IPS-NIHi11 (cell line): ENCODE measurements around the gene CHID1.
A peak's percentile ranks its signal among the peaks of the same experiment; 100 is the strongest.

Source experiments
- DNase-seq: peaks from one replicate; pipeline ENCODE4 v3.0.0; 2012; ENCODE audit warnings: mixed read lengths, low spot score

CHID1 gene

DNA sequence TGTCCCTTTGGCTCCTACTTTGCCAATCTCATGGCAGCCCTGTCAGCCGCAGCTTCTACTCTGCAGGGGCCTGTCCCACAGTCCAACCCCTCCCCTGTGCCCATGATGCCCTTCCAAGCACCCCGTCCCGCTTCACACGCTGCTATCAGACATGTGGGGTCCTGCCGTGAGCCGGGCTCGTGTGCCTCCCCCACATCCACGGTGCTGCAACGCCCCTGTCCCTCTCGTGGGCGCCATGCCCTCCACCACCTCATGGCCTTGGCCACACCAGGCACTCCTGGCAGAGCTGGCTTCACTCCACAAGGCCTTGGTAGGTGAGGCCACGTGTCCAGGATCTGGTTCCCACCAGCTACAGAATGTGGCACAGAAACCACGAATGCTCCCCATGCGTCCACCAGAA, 23.0 kb downstream of the CHID1 start:
- no peak for DNase-seq

DNA sequence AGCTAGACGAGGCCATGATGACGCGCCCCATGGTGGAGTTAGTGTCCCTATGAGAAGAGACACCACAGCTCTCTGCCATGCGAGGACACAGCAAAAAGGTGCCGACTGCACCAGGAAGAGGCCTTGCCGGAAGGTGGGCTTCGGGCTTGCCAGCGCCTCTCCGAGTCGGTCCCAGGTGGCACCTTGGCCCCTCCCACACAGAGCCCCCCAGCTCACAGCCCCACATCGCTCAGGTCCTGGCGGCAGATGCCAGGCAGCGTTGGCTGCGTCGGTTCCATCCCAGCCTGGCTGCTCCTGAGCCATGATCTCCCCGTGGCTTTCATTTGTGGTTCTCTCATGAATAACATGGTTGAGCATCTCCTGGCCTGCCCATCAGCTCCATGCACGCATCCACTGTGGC, 24.0 kb downstream of the CHID1 start:
- no peak for DNase-seq

DNA sequence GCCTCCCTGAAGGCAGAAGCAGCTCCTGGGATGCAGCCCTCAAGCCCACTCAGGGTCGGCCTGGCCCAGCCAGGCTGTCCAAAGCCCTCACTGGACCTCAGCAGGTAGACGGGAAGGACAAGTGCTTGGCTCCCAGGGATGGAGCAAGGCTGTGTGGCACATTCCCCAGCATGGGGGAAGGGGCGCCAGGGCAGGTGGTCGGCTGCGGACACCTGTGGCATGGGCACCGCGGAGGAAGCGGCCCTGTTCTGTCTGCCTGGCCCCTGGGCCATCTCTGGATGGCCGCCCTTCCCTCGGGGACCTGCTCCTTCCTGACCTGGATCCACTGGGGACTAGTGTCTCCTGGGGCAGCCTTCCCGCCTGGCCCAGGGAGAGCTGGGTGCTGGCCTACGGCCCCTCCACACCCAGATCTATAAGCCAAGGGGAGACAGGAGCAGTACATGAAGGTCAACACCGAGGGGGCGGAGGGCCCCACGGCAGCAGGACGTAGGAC, 26.0 kb downstream of the CHID1 start:
- no peak for DNase-seq

DNA sequence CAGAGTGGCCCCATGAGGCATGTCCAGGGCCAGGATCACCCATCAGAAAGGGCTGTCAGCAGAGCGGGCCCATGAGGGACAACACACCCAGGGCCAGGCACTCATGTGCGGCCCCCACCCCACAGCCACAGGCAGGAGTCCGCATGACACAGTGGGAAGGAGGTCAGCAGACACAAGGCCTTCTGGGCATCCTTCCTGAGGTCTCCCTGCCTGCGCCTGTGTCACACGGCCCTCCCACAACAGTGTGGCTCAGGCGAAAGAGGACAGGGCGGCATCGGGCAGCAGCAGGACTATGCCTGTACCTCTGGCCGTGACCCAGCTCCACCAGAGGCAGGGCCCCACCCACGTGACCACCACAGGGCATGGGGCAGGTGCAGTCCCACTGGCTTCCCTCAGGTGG, 27.1 kb downstream of the CHID1 start:
- DNase-seq, result no peak

DNA sequence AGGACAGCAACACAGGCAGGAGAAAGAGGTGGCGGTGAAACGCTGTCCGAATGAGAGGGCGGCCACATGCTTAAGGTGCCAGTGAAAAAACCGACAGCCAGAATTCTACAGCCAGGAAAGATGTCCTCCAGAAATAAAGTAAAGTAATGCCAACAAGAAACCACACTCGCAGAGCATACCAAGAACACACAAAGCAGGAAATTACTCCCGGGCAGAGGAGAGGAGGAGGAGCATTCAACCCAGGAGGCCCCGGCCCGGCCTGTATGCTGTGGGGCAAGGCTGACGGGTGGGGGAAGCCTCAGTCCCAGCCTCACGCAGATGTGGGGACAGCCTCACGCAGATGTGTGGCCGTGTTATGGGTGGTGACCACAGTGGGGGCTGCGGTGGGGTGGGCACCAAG, 28.0 kb downstream of the CHID1 start:
- no peak for DNase-seq

DNA sequence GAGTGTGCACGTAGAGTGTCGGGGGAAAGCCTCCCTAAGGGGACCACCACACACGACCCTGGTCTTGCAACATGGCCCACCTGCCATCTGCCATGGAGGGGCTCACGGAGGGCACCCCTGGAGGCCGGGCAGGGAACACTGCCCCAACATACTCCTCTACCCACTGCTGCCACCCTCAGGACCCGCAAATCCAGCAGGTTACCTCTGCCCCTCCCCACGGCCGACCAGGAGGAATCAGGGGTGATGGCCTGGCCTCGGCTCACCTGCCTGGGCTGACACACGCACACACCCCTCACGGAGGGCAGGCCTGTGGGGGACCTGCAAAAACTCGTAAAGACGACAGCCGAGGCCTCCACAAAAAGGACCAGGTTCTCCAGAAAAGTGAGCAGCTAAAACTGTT, 30.2 kb downstream of the CHID1 start:
- DNase-seq, result no peak

DNA sequence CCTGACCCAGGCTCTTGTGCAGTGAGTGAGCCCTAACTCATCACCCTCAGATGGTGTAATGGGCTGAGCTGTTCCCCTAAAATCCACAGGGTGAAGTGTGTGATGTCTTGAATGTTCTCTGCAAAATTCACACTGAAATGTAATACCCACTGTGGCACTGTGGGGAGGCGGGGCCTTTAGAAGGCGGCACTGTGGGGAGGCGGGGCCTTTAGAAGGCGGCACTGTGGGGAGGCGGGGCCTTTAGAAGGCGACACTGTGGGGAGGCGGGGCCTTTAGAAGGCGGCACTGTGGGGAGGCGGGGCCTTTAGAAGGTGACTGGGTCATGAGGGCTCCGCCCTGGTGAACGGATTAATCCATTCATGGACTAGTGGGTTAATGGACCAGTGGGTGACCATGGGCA, 33.0 kb downstream of the CHID1 start:
- DNase-seq, result peak; percentile 68

DNA sequence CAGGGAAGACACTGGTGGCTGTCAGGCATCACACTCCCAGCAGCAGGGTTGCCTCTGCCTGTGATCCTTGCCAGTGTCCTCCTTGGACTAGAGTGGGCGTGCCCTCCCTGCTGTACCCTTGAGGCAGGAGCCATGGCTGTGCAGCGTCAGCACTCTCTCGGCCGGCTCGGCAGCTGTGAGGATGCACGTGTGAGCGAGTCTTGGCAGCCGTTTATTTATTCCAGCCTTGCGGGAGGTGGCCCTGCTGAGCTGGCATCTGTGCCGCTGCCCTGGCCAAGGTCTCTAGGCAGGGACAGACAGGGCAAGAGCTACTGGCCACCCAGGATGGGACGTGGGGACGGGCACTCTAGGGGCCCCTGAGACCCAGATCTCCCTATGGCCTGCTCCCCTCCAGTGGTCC, 34.1 kb downstream of the CHID1 start:
- no peak for DNase-seq

DNA sequence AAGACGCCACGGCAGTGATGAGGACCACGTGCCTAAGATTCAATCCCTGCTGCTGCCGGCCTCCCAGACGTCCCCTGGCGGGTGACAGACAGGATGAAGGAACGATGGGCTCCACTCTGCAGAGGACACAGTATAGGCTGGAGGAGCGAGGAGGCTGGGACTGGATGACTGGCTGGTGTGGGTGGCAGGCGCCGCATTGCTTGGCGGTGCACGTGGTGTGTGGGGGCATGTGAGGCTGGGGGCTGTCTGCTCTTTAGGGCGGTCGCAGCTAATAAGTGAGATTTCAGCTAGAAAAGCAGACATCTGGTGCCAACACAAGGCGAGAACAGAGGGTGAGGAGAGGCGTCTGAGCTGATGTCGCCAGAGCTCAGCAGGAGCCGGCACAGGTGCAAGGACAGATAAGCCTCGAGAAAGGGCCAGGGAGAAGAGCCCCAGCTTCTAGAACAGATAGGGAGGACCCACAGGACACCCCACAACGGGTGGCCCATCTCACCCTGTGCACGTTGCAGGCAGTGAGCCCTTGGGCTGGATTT, 34.8 kb downstream of the CHID1 start:
- no peak for DNase-seq

DNA sequence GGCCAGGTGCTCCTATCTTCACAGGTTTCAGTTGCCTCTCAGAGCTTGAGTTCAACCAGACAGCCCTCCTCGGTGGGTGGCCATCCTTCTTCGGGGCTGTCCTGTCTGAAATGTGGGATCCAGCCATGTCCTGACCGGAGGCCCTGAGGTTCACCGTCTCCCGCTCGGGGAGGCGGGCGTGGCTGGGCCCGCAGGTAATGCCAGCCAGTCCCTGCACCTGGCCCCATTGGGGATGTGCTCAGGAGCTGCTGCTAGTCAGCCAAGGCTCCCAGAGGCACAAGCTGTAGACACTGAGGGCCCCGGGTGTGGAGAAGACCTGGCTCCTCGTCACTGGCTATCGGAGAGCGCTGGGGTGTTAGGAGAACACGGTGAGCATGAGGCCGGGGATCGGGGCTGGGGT, 35.4 kb downstream of the CHID1 start:
- DNase-seq, result no peak

DNA sequence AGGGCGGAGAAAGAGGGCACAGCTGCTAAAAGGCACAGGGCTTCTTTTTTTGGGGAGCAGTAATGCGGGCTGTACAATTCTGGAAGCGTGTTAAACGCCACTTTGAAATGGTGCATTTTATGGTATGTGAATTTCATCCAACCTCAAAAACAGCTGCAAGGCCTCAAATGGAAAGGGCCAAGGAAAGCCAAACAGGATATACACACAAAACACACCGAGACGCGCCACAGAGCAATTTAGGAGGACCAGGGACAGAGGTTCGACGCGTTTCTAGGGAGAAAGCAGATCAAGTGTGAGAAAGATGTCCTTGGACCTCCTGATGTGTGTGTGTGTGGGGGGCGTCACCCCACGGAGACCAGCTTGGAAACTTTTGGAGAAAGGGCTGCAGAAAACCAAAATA, 36.9 kb downstream of the CHID1 start:
- DNase-seq, result no peak

DNA sequence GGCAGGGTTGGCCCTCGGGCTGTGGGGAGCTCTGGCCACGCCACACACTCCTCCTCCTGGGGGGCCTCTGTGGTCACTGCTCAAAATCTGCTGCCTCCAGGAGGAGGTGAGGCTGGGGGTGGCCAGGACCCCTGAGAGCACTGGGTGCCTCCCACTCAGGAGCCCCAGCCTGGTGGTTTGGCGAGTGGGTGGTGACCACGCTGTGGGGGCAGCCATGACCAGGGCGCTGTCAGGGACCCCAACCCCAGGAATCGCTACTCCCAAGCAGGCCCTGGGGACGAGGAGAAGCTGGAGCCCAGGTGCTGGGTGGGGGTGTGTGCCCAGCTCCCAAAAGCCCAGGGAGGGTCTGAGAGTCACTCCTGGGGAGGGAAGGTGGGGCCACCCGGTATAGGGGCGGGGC, 37.8 kb downstream of the CHID1 start:
- no peak for DNase-seq

DNA sequence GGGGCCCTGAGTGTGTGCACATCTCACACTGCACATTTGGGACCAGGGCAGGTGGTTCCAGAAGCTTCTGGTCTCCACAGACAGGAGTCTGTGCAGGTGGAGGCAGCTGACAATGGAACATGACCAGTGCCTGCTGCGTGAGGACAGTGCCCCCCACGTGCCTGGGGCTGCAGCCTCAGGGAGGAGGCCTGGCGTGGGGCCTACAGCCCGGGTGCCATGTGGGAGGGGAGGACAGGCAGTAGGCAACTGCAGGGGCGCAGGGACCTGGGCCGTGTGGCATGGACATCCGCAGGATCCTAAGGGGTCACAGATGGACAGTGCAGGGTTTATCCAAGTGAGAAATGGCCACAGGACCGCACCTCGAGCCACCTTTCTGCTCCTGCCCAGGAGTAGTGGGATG, 39.1 kb downstream of the CHID1 start:
- DNase-seq, result no peak

DNA sequence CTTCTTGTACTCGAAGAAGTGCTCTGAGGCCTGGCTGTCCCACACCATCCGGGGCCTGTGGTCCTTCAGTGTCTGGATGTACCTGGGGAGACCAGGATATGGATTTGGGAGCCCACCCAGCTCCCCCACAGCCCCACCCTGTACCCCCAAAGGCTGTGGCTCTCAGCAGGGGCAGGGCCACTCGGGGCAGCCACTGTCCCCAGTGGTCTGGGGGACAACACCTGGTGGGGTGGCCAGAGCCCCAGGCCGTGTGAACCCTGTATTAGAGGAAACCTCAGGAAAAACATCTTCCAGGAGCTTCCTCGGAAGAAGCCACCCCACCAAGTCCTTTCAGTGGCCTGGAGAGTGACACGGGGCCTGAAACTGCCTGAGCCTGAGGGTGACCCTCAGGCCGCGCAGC, 40.2 kb downstream of the CHID1 start:
- DNase-seq, result no peak

DNA sequence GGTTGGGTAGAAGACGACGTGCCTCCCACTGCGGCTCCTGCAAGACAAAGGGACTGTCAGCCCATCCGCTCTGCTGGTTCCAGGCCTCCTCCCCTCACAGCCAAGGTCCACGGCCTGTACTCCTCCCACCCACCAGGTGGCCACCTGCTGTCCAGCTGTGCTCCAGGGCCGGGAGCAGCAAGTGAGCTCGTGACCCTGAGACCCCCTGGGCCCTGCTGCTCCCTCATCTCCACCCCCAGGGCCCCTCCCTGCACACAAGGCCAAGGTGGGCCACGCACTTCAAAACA, 40.5 kb downstream of the CHID1 start:
- peak; percentile 78 for DNase-seq

DNA sequence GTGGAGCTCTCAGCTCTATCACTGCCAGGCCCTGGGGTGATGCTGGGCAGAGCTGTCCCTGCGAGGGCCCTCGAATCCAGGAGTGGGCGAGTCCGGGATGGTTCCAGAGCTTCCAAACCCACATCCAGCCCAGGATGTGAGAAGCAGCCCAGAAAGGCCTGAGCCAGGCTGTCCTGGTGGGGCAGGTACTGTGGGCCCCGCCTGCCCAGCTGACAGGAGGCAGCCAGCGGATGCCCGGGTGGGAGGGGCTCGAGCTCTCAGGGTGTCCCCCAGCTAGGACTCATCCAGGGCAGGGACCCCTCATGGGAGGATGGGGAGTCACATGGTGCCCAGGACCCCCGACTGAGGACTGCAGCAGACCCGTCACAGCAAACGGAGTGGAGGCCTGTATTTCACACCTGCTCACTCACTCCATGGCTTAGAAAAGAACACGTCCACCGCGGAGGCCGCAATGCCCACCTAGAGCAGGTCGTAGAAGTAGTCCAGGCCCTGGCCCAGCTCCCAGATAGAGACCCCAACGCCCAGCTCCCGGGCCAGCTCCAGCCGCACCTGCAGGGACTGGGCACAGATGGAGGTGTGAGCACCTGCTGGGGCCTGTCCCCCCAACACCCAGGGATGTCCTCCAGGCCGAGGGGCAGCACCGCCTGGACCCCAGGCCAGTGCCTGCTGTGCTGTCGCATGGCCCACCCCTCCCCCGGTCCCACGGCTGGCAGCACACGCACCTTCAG, 41.0 kb downstream of the CHID1 start:
- no peak for DNase-seq

DNA sequence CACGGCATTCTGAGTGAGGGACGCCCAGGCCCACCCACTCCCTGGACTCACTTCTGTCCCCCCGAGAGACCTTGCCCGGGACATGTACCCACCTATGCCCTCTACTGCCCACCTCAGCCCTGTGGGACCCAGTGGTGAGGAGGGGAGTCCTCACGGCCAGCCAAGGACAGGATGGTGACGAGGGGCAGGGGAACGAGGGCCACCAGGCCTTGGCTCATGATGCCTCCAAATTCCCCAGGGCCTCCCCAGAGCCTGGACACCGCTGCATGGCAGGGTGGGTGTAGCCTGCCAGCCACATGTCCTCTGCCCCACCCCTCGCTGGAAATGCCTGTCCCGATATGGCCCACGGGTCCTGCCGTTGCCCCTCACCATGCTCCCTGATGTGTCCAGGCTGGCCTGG, 41.8 kb downstream of the CHID1 start:
- no peak for DNase-seq

DNA sequence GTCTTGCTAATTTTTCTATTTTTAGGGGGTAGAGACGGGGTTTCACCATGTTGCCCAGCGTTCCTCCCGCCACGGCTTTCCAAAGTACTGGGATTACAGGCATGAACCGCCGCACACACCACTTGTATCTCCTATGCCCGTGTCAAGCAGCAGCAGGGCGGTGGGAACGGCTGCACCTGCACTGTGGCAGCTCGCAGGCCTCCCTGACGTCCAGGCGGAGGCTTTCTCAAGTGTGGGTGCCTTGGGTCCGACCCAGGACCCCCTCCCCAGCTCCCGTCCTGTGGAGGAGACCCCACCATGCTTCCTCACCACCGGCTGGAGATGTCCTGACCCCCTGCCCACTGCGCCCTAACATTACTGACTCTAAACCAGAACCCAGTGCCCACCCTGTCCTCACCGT, 42.2 kb downstream of the CHID1 start:
- no peak for DNase-seq

DNA sequence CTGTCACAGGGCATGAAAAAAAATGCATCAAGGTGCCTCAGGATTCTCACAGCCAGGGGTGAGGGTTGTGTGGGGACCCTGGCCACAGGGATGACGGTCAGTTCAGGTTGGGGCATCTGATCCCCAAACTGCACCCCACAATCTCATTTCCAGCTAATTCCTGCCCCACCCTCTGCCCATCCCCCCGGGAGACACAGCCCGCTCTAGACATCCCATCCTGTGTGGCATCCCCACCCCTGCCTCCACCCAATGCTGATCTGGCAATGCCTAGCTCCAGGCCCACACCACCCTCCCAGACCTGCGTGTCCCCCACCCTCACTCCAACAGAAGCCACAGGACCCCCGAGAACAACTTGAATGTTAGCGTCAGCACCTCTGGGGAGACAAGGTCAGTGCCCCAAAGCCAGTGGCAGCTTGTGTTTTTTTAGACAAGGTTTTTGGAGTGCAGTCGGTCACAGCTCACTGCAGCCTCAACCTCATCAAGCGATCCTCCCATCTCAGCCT, 42.7 kb downstream of the CHID1 start:
- DNase-seq, result no peak

DNA sequence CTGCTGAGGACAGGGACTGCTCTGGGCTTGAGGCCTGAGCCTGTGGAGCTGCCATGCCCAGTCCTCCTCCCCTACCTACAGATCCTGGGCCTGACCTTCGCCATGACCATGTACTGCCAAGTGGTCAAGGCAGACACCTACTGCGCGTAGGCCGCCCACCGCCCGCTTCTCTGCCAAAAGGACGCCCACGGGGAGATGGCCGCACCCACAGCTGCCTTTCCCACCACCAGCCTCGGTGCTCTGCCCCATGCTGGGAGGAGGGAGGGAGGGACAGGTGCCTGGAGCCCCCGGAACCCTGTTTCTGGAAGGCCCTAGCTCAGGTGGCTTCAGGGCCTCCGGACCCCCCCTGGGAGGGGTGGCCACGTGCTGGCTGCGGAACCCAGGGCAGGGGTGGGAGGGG, 44.1 kb downstream of the CHID1 start:
- DNase-seq, result no peak

DNA sequence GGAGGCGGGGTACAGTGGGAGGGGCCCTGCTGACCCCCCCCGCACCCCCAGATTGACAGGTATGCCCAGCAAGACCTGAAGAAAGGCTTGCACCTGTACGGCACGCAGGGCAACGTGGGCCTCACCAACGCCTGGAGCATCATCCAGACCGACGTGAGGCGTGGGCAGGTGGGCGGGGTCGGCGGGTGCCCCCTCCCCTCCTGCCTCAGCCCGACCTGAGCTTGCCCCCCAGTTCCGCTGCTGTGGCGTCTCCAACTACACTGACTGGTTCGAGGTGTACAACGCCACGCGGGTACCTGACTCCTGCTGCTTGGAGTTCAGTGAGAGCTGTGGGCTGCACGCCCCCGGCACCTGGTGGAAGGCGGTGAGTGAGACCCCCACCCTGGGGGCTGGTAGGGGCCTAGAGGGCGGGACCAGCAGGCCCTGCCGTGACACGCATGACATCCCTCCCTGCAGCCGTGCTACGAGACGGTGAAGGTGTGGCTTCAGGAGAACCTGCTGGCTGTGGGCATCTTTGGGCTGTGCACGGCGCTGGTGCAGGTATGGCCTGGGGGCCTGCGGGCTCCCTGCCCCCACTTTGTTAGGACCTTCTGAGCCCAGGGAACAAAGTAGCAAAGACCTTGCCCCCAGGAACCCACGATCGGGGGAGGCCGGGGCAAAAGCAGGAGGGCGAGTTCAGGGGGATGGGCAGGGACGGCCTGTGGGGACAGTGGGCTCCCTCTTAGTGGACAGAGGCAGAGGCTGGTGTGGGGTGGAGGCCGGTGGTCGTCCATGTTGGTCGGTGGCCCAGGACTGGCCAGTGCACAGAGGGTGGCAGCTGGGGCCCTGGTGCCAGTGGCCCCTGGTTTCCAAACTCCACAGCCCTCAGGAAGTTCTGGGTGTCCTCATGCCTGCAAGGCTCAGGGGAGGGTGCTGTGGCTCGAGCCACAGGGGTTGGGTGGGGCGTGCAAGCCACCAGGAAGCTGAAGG, 44.9 kb downstream of the CHID1 start:
- DNase-seq, result no peak

DNA sequence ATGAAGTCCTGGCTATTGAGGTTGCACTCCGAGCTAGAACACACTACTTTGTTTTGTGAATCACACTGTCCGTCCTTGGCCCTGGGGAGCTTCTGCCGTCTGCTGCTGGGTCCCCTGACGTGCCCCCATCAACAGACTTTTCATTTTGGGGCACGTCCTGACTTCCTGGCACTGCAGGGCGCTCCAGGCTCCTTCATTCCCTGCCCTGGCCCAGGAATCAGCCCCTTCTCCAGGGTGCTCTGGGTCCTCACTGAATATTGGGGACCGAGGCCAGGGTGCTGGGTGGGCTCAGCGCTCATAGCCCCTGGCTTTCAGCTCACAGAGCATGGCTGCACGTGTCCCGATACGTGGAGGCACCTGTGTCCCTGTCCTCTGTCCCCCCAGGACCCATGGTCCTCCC, 45.7 kb downstream of the CHID1 start:
- no peak for DNase-seq
